Hematopoietic multipotent progenitor cell treated with erythropoietin and hydrocortisone succinate and interleukin-3 and kit ligand, for 15 days (in vitro differentiated cells): ENCODE data around the gene CRYZL1.

ENCODE experiments used
- DNase-seq: peaks from one replicate; pipeline ENCODE4 v3.0.0-alpha.2; 2015; ENCODE audit warnings: low spot score

The CRYZL1 gene

DNA sequence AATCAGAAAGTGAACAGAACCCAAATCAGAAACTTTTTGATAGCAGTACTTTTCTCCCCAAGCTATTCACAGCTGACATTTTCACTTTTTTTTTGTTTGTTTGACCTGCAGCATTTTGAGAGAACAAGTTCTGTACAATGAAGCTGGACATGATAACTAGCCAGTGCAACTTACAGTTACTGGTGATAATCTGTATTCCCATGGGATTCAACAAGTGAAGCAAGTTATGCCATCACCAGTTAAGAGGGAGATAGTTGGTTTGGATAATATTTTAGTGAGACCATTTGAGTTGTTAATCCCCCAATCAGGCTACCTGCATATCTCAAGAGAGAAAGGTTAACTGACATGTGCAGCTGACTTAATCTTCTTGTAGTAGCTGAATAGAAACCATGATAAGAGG, 80.6 kb downstream of the CRYZL1 start:
- no peak for DNase-seq

DNA sequence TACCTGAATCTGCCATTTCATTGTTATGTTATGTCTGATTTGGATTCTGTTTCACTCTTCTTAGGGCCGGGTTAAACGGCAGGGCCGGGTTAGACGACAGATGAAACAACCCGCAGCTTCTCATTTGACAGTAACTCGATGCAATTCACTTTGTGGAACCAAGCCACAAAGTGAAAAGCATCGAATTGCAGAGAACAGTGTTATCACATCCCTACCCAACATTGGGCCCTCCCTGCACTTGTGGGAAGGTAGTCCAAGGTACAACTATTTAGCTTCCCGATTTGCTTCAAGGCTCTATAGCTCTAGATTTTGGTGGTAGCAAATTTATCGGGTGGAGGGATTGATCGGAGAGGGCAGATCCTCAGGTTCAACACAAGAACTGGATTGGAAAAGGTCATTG, 81.7 kb downstream of the CRYZL1 start:
- DNase-seq: no peak

DNA sequence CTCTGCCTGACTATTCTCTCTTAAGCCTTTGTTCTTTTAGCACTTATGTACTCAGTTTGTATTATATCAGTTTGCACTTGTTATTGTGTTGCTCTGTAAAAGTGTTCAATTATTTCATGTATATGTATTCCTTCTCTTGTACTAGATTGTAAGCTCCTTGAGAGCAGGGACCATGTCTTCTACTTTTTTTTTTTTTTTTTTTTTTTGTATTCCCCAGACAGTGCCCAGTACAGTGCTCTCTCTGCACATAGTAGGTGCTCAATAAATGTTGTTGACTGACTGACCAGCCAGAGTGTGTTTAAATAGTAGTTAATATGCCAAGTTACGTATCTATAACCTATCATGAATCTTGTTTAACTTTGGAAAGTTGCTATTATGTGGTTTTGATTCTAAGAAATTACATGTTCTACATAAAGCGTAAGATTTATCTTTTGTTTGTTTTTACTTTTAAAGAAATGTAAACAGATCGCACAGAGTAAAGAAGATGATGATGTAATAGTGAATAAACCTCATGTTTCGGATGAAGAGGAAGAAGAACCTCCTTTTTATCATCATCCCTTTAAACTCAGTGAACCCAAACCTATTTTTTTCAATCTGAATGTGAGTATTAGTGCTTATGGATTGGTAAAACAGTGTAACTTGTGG, 82.6 kb downstream of the CRYZL1 start:
- no peak for DNase-seq

DNA sequence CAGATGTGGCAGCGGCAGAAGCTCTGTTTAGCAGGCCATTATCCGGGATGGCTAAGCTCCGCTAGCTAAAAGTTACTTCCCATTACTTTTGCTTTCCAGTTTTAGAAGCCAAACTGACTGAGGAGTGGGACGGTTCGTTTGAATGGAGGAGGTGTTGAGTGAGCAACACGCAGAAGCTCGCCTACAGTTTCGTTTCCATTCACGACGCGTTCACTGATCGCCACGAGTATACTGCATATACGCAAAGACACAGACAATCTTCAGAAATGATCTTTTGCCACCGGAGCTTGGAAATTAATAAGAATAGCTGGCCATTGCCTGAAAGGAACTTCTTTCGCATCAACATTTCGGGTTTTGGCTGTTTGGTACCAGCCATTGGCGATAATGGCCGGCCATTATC, 84.1 kb downstream of the CRYZL1 start:
- no peak for DNase-seq

DNA sequence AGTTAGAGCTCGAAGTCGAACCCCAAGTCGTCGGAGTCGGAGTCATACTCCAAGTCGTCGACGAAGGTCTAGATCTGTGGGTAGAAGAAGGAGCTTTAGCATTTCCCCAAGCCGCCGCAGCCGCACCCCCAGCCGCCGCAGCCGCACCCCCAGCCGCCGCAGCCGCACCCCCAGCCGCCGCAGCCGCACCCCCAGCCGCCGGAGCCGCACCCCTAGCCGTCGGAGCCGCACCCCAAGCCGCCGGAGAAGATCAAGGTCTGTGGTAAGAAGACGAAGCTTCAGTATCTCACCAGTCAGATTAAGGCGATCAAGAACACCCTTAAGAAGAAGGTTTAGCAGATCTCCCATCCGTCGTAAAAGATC, 86.6 kb downstream of the CRYZL1 start:
- no peak for DNase-seq

DNA sequence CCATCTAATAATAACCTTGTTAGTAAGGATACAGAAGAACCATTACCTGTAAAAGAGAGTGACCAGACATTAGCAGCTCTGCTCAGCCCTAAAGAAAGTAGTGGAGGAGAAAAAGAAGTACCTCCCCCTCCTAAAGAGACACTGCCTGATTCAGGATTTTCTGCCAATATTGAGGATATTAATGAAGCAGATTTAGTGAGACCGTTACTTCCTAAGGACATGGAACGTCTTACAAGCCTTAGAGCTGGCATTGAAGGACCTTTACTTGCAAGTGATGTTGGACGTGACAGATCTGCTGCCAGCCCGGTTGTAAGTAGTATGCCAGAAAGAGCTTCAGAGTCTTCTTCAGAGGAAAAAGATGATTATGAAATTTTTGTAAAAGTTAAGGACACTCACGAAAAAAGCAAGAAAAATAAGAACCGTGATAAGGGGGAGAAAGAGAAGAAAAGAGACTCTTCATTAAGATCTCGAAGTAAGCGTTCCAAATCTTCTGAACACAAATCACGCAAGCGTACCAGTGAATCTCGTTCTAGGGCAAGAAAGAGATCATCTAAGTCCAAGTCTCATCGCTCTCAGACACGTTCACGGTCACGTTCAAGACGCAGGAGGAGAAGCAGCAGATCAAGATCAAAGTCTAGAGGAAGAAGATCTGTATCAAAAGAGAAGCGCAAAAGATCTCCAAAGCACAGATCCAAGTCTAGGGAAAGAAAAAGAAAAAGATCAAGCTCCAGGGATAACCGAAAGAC, 87.1 kb downstream of the CRYZL1 start:
- no peak for DNase-seq

DNA sequence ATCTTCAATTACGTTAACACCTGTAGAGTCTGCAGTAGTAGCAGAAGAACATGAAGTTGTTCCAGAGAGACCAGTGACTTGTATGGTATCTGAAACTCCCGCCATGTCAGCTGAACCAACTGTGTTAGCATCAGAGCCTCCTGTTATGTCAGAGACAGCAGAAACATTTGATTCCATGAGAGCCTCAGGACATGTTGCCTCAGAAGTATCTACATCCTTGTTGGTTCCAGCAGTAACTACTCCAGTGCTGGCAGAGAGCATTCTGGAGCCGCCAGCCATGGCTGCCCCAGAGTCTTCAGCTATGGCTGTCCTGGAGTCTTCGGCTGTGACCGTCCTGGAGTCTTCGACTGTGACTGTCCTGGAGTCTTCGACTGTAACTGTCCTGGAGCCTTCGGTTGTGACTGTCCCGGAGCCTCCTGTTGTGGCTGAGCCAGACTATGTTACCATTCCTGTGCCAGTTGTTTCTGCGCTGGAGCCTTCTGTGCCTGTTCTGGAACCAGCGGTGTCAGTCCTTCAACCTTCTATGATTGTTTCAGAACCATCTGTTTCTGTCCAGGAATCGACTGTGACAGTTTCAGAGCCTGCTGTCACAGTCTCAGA, 88.4 kb downstream of the CRYZL1 start:
- no peak for DNase-seq

DNA sequence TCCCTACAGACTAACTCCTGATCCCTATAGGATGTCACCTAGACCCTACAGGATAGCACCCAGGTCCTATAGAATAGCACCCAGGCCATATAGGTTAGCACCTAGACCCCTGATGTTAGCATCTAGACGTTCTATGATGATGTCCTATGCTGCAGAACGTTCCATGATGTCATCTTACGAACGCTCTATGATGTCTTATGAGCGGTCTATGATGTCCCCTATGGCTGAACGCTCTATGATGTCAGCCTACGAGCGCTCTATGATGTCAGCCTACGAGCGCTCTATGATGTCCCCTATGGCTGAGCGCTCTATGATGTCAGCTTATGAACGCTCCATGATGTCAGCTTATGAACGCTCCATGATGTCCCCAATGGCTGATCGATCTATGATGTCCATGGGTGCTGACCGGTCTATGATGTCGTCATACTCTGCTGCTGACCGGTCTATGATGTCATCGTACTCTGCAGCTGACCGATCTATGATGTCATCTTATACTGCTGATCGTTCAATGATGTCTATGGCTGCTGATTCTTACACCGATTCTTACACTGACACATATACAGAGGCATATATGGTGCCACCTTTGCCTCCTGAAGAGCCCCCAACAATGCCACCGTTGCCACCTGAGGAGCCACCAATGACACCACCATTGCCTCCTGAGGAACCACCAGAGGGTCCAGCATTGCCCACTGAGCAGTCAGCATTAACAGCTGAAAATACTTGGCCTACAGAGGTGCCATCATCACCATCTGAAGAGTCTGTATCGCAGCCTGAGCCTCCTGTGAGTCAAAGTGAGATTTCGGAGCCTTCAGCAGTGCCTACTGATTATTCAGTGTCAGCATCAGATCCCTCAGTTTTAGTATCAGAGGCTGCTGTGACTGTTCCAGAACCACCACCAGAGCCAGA, 89.2 kb downstream of the CRYZL1 start:
- DNase-seq: no peak

DNA sequence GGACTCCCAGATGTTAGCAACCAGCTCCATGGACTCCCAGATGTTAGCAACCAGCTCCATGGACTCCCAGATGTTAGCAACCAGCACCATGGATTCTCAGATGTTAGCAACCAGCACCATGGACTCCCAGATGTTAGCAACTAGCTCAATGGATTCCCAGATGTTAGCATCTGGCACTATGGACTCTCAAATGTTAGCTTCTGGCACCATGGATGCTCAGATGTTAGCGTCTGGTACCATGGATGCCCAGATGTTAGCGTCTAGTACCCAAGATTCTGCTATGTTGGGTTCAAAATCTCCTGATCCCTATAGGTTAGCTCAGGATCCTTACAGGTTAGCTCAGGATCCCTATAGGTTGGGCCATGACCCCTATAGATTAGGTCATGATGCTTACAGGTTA, 89.9 kb downstream of the CRYZL1 start:
- DNase-seq: no peak

DNA sequence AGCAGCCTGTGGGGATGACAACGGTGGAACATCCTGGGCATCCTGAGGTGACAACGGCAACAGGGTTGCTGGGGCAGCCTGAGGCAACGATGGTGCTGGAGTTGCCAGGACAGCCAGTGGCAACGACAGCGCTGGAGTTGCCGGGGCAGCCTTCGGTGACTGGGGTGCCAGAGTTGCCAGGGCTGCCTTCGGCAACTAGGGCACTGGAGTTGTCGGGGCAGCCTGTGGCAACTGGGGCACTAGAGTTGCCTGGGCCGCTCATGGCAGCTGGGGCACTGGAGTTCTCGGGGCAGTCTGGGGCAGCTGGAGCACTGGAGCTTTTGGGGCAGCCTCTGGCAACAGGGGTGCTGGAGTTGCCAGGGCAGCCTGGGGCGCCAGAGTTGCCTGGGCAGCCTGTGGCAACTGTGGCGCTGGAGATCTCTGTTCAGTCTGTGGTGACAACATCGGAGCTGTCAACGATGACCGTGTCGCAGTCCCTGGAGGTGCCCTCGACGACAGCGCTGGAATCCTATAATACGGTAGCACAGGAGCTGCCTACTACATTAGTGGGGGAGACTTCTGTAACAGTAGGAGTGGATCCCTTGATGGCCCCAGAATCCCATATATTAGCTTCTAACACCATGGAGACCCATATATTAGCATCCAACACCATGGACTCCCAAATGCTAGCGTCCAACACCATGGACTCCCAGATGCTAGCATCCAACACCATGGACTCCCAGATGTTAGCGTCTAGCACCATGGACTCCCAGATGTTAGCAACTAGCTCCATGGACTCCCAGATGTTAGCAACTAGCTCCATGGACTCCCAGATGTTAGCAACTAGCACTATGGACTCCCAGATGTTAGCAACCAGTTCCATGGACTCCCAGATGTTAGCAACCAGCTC, 90.5 kb downstream of the CRYZL1 start:
- DNase-seq: no peak

DNA sequence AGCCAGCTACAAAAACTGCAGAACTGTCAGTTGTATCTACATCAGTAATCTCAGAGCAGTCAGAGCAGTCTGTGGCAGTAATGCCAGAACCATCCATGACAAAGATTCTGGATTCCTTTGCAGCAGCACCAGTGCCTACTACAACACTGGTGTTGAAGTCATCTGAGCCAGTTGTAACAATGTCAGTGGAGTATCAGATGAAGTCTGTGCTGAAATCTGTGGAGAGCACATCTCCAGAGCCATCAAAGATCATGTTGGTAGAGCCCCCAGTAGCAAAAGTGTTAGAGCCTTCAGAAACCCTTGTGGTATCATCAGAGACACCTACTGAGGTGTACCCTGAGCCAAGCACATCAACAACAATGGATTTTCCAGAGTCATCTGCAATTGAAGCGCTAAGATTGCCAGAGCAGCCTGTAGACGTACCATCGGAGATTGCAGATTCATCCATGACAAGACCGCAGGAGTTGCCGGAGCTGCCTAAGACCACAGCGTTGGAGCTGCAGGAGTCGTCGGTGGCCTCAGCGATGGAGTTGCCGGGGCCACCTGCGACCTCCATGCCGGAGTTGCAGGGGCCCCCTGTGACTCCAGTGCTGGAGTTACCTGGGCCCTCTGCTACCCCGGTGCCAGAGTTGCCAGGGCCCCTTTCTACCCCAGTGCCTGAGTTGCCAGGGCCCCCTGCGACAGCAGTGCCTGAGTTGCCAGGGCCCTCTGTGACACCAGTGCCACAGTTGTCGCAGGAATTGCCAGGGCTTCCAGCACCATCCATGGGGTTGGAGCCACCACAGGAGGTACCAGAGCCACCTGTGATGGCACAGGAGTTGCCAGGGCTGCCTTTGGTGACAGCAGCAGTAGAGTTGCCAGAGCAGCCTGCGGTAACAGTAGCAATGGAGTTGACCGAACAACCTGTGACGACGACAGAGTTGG, 91.4 kb downstream of the CRYZL1 start:
- DNase-seq: no peak

DNA sequence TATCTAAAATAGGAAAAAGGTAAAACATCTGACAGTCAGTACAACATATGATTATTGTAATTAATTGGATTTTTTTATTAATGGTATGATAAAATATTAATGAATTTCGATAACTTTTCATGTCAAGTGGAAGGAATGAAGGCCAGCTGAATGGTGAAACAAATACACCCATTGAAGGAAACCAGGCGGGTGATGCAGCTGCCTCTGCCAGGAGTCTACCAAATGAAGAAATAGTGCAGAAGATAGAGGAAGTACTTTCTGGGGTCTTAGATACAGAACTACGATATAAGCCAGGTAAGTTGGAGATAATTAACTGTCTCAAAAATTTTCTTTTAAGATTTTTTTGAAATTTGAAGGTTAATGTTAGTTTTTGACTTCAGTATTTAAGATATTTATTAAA, 95.5 kb downstream of the CRYZL1 start:
- no peak for DNase-seq

DNA sequence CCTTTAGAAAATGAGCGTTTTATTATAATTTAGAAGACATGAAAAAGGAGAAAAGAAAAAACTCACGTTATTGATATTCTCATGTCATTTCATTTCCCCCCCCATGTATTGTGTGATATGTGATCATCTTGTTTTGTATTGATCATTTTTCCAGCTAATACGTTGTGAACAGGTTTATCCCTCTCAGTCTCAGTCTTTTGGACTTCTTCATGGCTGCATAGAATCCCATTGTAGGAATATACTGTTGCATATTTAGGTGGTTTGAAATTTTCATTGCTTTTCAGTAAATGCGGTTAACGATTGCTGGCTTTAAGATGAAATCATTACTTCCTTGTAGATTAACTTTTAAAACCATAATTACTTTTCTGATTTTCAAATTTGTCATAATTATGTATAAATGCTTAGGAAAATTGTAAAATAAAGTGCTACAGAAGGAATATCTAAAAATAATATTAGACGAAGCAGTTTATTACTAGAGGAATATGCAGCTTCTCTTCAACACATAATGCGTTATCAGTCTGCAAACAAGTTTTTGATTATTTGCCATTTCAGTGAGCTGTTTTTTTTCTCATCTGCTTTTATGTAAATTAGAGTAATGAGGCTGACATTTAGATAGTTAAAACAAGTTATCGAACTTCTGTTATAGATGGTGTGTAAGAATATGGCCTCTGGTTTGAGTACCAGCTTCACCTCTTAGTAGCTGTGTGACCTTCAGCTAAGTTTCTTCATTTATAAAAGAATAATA, 96.9 kb downstream of the CRYZL1 start:
- peak; percentile 56 for DNase-seq

DNA sequence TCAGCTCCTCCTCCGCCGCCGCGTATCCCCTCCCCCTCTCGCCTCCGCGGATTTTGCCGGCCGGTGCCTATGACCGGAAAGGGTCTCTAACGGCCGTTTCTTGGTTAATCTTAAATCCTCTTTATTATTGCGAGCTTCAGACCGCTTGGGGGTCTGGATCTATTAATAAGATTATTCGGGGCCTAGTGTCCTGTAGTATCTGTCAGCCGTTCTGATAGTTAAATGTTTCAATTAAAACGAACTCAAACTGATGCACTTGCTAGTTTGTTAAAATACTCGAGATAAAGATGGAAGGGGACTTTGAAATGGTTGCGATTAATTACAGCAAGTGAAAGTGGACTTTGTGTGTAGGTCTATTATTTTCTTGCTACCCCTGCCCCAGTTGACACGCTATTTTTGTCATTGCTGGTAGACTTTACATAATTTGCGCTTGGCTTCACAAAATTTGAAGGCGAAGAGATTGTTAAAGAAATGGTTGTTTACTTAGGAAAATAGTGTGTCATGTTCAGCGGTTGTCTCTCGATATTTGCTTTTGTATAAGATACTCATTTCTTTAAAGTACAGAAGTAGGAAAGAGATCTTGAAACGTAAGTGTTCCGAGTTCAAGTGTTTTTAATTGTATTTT, 97.9 kb downstream of the CRYZL1 start:
- no peak for DNase-seq

DNA sequence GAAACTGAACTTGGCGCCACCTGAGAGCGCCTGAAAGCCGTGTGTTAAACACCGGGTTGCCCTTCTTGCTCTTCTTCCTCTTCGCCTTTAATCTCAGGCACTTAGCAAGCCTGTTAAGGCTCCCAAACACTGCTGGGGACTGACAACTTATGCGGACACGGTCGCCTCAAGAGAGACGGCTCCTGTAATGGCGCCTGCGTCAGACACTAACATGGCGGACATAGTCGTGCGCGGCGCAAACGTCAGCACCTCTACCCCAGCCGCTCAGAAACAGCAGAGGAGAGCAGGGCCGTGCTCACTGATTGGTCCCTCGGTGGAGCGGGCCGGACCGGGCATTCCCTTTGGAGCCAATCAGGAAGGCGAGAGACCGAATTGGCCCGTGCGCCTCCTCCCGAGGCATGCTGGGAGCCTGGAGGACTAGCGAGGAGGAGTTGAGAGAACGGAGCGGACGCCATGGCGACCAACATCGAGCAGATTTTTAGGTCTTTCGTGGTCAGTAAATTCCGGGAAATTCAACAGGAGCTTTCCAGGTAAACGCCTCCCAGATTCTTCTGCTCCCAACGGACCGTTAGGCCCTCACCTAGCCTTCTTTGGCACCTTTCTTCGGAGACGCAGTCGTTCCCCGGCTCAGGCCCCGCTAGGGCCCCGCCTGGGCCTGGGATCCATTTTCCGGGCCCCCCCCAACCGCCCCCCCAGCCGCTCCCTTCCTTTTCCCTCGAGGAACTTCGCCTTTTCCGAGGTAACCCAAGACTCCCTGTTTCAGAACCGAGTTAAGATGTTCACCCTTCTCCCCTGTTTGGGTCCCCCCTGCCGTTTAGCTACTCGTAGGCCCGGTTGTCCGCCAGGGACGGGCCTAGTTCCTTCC, 98.7 kb downstream of the CRYZL1 start, which contains the start of gene SON:
Gene SON (plus strand): TSS at position 399 of the 865 bp plus-strand sequence. CDS start 55 bp downstream, at position 454.
- DNase-seq: peak; percentile 98

DNA sequence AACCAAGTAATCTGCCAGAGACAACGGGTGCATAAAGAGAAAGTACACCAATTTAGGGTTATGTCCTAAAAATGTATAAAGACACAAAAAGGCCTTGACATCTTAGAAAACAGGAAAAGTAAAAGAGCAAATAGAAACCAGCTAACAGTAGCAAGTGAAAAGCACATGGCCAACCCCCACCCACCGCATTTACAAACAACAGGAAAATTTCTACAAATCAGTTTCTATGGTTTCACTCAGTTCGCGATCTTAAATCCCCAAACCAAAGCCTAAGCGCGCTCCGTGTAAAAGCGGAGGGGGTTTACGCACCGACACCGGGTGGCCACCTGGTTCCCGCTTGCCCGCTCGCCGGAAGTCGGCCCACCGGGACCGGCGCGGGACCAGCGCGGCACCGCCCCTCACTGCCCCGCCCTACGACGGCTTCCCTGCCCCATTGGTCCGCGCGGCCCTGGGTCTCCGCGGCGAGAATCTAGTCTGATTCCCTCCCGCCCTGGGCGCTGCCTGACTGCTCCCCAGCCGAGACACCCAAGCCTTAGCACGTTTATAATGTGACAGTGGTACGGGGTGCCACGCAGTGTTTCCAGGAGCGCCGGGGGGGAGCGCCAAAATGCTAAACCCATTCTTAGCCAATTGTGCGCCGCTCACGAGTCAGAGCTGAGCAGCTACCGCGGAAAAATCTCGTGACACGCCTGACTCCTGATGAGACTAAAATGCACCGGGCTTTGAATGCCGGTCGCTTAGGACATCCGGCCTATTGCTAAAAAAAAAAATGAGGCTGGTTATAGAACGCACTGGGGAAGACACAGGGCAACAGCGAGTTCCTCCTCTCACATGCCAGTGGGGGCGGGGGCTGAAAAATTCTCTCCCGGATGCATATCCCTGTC, 99.5 kb downstream of the CRYZL1 start, which contains the start of gene GART:
Gene GART (minus strand): TSS at position 362 of the 884 bp plus-strand sequence. CDS start 2,802 bp downstream, outside the sequence.
- DNase-seq: peak; percentile 84
